Small intestine (tissue), 7 donors: ENCODE results near the gene HECTD1. TPM values are rescaled to one million over a fixed set of nuclear protein-coding genes. Genes with fewer than 3 reads are reported as not detected.
A peak's percentile ranks its signal among the peaks of the same experiment; 100 is the strongest.

Experiments
- DNase-seq, 2 donors: peaks; one replicate each; pipeline versions ENCODE4 v3.0.0 to v3.0.0-alpha.2; 2013
- FAIRE-seq: peaks from 2 replicates; lab custom pipeline; 2012; peaks lifted over from hg19 to GRCh38; lab: Jason Lieb, UNC
- H3K27ac ChIP-seq, 3 donors: one replicate each; pipeline ENCODE4 v1.5.1; 2013; ENCODE audit warnings: low read length in 2 of 3, mild to moderate bottlenecking in 2 of 3, control low read depth in 1 of 3, inconsistent platforms in 1 of 3, low read depth in 1 of 3, moderate library complexity in 1 of 3
- H3K27me3 ChIP-seq, 3 donors: one replicate each; pipeline ENCODE4 v1.6.1; 2013; ENCODE audit warnings: low read length in 3 of 3, inconsistent platforms in 1 of 3; ENCODE audit not compliant: control insufficient read depth in 3 of 3, insufficient read depth in 3 of 3
- H3K36me3 ChIP-seq, 3 donors: one replicate each; pipeline ENCODE4 v1.6.1; 2013; ENCODE audit warnings: low read length in 3 of 3, inconsistent platforms in 1 of 3, low read depth in 1 of 3, mild to moderate bottlenecking in 1 of 3, moderate library complexity in 1 of 3; ENCODE audit not compliant: control insufficient read depth in 3 of 3, insufficient read depth in 2 of 3
- H3K4me1 ChIP-seq, 3 donors: one replicate each; pipeline ENCODE4 v1.6.1; 2013; ENCODE audit warnings: low read length in 2 of 3, inconsistent platforms in 1 of 3, low read depth in 1 of 3, mild to moderate bottlenecking in 1 of 3, moderate library complexity in 1 of 3; ENCODE audit not compliant: control insufficient read depth in 3 of 3, insufficient read depth in 2 of 3
- H3K4me3 ChIP-seq, 3 donors: one replicate each; pipeline ENCODE4 v1.5.1; 2013; ENCODE audit warnings: low read length in 3 of 3, control low read depth in 1 of 3, inconsistent platforms in 1 of 3, low read depth in 1 of 3, mild to moderate bottlenecking in 1 of 3, moderate library complexity in 1 of 3
- H3K9me3 ChIP-seq, 2 donors: one replicate each; pipeline ENCODE4 v1.6.1; 2013; ENCODE audit warnings: low read depth in 1 of 2, low read length in 1 of 2; ENCODE audit not compliant: control insufficient read depth in 2 of 2, insufficient read depth in 1 of 2
- WGBS, 3 donors: extraction: QIAGEN DNeasy Blood & Tissue Kit; methylation state at CpG; one replicate each; pipeline ENCODE4 v1.1.7; 2013; 5-methylcytosine and 5-hydroxymethylcytosine counted together
- polyA plus RNA-seq, 4 donors: library from polyadenylated mRNA; stranded (reverse) in 3 of 4; unstranded in 1 of 4; fragments of 200-250 nt in 3 of 4; fragments of 120-200 nt in 1 of 4; gene quantifications; one replicate each; pipeline versions ENCODE4 v1.2.1 to v1.2.3, GENCODE V29; 2013
- donor health status: healthy with polysubstance abuse.
- donor health status: control.
- donor health status: control.
- donor health status: Bipolar disorder and iron deficiency.
- donor health status: healthy.

The HECTD1 gene
- polyA plus RNA-seq, 4 donors = 40.9 to 84.4 (median 55.0) TPM

DNA sequence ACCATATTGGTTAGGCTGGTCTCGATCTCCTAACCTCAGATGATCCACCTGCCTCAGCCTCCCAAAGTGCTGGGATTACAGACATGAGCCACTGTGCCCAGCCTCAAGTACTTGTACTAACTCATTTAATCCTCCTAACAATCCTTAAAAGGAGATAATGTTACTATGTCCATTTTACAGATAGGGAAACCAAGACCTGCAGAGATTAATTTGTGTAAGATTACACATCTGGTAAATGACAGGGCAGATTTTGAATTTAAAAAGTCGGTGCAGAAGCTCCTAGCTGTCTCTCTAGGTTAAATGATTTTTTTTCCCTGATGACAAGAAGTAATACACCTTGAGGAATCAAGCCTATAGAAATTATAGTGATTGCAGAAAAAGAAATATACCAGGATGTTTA is 13.7 kb upstream of the HECTD1 start:
- Histone ChIP-seq H3K9me3 (no peaks in the 10 kb centered on the region), H3K27me3 (no peaks in the 10 kb centered on the region), H3K4me1 (no peaks in the 10 kb centered on the region), H3K4me3 (no peak overlapping the region), H3K27ac (no peak overlapping the region), H3K36me3 (no peaks in the 10 kb centered on the region)
- DNase-seq = no peak
- no peak for FAIRE-seq
- 88 to 89% (median 89%) methylated on average over 2 of the region's 2 CpGs for WGBS, 3 donors

DNA sequence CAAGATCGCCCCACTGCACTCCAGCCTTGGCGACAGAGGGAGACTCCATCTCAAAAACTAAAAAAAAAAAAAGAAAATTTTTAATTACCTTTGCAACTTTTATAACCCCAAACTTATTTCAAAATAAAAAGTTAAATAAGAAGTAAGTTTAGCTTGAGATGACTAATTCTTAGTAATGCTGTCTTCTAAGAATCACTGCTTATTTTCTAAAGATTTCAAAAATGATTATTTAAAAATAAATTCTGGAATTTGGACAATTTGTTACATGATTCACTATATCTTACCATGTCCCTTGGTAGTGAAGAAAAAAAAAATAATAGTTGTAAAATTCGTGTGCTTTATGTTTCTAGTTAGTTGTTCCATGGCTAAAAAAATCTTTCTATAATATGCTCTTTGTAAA is 11.6 kb upstream of the HECTD1 start:
- Histone ChIP-seq H3K9me3 (no peaks in the 10 kb centered on the region), H3K27me3 (no peaks in the 10 kb centered on the region), H3K36me3 (no peaks in the 10 kb centered on the region), H3K27ac (no peak overlapping the region), H3K4me3 (no peak overlapping the region), H3K4me1 (no peaks in the 10 kb centered on the region)
- FAIRE-seq (no peak), DNase-seq (no peak)
- 78 to 84% (median 82%) methylated on average over 3 of the region's 3 CpGs for WGBS, 3 donors

DNA sequence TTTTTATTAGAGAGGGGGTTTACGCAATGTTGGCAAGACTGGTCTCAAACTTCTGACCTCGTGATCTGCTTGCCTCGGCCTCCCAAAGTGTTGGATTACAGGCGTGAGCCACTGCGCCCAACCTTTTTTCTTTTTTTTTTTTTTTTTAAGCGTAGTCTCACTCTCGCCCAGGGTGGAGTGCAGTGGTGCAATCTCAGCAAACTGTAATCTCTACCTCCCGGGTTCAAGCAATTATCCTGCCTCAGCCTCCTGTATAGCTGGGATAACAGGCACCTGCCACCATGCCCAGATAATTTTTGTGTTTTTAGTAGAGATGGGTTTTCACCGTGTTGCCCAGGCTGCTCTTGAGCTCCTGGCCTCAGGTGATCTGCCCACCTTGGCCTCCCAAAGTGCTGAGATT is 8.8 kb upstream of the HECTD1 start:
- WGBS, 3 donors = 78 to 92% (median 86%) methylated on average over 9 of the region's 9 CpGs
- Histone ChIP-seq H3K27me3 (no peaks in the 10 kb centered on the region), H3K27ac (no peak overlapping the region), H3K36me3 (no peaks in the 10 kb centered on the region), H3K4me3 (no peak overlapping the region), H3K4me1 (no peaks in the 10 kb centered on the region), H3K9me3 (no peaks in the 10 kb centered on the region)
- no peak for FAIRE-seq
- DNase-seq = no peak

DNA sequence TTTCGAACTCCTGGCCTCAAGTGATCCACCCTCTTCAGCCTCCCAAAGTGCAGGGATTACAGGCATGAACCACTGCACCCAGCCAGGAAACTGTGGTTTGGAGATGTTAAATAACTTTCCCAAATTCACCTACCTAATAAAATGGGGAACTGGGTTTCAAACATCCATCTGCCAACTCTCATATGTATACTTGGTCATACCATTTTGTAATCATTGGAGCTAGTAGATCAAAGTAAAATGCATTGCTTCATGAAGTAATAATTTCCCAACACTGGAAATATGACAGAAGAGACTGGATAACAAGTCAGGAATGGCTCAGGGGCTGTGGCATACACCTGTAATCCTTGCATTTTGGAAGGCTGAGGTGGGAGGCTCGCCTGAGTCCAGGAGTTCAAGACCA is 5.3 kb upstream of the HECTD1 start:
- Histone ChIP-seq H3K9me3 (no peaks in the 10 kb centered on the region), H3K36me3 (no peaks in the 10 kb centered on the region), H3K27me3 (no peaks in the 10 kb centered on the region), H3K4me1 (peaks cover 0 to 8% (median 6%) of the 10 kb centered on the region in 3 donors), H3K27ac (no peak overlapping the region), H3K4me3 (no peak overlapping the region)
- no peak for FAIRE-seq
- 92 to 95% (median 93%) methylated on average over 2 of the region's 2 CpGs for WGBS, 3 donors
- no peak for DNase-seq

DNA sequence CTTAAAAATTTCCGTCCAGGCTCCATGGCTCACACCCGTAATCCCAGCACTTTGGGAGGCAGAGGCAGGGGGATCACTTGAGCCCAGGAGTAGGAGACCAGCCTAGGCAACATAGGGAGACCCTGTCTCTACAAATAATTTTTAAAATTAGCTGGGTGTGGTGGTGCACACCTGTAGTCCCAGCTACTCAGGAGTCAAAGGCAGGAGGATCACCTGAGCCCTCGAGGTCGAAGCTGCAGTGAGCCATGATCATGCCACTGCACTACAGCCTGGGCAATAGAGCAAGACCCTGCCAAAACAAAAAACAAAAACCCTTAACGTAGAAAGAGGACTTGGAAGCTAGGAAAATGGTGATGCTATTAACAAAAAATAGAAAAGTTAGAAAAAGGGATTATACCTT is 2.0 kb upstream of the HECTD1 start:
- no peak overlapping the region for H3K4me3 ChIP-seq
- no peak overlapping the region for H3K27ac ChIP-seq
- no peaks in the 10 kb centered on the region for H3K27me3 ChIP-seq
- H3K4me1 ChIP-seq = peaks cover 0 to 11% (median 8%) of the 10 kb centered on the region in 3 donors
- H3K9me3 ChIP-seq = no peaks in the 10 kb centered on the region
- DNase-seq = no peak
- no peaks in the 10 kb centered on the region for H3K36me3 ChIP-seq
- 95 to 98% (median 97%) methylated on average over 5 of the region's 5 CpGs for WGBS, 3 donors
- FAIRE-seq = no peak

DNA sequence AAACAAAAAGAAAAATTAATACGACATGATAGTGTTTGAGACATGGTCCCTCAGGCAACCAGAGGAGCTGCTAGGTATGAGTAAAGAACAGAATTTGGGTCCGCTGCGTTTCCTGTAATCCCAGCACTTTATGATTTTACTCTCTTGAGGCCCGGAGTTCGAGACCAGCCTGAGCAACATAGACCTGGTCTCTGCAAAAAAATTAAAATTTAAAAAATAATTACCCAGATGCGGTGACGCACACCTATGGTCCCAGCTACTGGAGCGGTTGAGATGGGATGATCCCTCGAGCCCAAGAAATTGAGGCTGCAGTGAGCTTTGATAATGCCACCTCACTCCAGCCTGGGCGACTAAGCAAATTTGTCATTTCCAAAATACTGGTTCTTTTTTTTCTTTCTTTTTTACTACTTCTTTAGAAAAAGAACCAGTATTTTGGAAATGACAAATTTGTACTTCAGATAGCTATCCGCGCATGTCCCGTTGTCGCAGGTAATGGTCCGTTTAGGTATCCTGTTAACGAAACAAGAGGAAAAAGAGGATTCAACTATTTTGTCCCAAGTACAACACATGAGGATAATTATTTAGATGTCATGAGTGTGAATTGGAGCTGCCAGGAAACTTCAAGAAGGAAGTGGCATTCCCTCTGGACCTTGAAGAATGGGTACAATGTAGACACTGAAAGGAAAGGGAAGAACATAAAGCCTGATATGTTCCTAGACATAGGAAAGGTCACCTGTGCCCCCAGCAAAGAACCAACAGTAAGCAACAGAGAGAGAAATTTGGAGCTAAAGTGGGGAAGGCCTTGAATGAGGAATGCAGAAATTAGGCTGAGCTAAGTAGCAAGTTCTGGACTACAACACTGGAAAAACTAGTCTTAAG is 1.2 kb upstream of the HECTD1 start:
- no peak for FAIRE-seq
- H3K36me3 ChIP-seq = no peaks in the 10 kb centered on the region
- no peak for DNase-seq
- peaks cover 0 to 11% (median 8%) of the 10 kb centered on the region in 3 donors for H3K4me1 ChIP-seq
- 71 to 74% (median 73%) methylated on average over 16 of the region's 16 CpGs for WGBS, 3 donors
- H3K27ac ChIP-seq = peak overlapping the region; percentile 92 to 99 (median 94)
- no peaks in the 10 kb centered on the region for H3K9me3 ChIP-seq
- H3K4me3 ChIP-seq = peak overlapping the region; percentile 7 to 85 (median 60)
- H3K27me3 ChIP-seq = no peaks in the 10 kb centered on the region

DNA sequence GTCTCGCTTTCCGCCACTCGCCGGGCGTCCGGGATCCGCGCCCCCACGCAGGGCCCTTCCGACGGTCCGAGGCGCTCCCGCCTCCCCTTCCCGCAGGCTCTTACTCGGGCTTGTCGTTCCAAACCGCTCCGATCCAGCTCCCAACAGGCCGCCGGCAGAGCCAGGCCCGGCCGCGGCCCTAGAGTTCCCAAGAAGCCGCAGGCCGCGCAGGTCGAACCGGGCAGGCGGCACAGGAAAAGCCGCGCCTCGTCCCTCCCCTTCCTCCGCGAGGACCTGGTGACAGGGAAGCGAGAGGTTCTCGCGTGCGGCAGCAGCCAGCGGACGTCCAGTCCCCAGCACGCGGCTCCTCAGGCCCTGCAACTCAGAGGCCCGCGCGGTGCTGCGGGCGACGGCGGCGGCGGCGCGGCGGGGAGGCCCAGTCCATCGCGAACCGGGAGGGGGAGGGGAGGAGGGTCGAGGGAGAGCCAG is 272 bp downstream of the HECTD1 start:
- Histone ChIP-seq H3K9me3 (no peaks in the 10 kb centered on the region), H3K4me1 (peaks cover 0 to 11% (median 8%) of the 10 kb centered on the region in 3 donors), H3K27ac (peak overlapping the region; percentile 94 to 99 (median 96)), H3K4me3 (peak overlapping the region; percentile 61 to 99 (median 85)), H3K27me3 (no peaks in the 10 kb centered on the region), H3K36me3 (peaks cover 0 to 6% (median 0%) of the 10 kb centered on the region in 3 donors)
- DNase-seq = no peak
- FAIRE-seq = no peak
- WGBS, 3 donors = 0% methylated on average over 46 to 59 of the region's 59 CpGs

DNA sequence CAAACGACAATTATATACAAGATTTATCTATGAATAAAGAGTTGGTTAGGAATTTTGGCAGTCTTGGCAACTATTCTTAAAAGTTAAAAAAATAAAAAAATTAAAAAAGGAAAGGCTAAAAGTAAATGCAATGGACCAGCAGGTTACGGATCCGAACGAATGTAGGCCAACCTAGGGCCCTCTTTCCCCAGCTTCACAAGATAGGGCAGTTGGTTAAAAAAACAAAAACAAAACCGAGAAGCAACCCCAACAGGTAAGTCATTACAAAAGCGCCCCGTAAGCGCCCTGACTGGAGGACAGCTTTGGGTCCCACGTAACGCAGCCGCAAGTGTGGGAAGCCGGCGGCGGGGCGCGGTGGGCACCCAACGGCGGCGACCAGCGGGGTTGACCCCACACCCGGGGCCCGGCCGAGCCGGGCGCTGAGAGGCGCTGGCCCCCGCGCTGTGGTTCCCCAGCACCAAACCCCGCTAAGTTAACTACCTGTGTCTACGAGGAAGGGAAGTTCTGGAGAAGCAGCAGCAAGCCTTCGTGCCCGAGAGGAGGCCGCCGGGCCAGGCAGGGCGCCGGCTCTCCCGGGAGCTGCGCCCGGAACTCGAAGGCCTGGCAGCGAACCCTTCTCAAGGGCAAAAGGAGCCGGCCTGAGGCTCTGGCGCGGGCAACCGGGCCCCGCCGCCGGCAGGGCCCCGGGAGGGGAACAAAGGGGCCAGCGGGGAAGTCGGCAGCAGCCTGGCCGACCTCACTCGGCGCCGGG is 882 bp downstream of the HECTD1 start:
- H3K4me1 ChIP-seq = peaks cover 0 to 11% (median 8%) of the 10 kb centered on the region in 3 donors
- peaks cover 0 to 9% (median 0%) of the 10 kb centered on the region in 3 donors for H3K36me3 ChIP-seq
- no peaks in the 10 kb centered on the region for H3K27me3 ChIP-seq
- no peak for FAIRE-seq
- H3K27ac ChIP-seq = peak overlapping the region; percentile 94 to 99 (median 96)
- 0% methylated on average over 46 to 55 of the region's 55 CpGs for WGBS, 3 donors
- peak overlapping the region; percentile 61 to 99 (median 85) for H3K4me3 ChIP-seq
- no peaks in the 10 kb centered on the region for H3K9me3 ChIP-seq
- peak in 1 of 2 donors; percentile 49 for DNase-seq
